Kidney tubule cell (primary cell): ENCODE measurements around the gene C19orf81.

Source experiments
- DNase-seq: peaks from one replicate; pipeline ENCODE4 v3.0.0-alpha.2; 2018; ENCODE audit warnings: low spot score

C19orf81 gene

GRCh38 chr19:50658441-50659317 lies 9.4 kb downstream of the C19orf81 start:
- peak; percentile 58 for DNase-seq

- DNase-seq: no peak
Observed at GRCh38 chr19:50659318-50660087, 10.3 kb downstream of the C19orf81 start.

- DNase-seq: no peak
Observed at GRCh38 chr19:50660088-50660366, 10.8 kb downstream of the C19orf81 start.

DNA sequence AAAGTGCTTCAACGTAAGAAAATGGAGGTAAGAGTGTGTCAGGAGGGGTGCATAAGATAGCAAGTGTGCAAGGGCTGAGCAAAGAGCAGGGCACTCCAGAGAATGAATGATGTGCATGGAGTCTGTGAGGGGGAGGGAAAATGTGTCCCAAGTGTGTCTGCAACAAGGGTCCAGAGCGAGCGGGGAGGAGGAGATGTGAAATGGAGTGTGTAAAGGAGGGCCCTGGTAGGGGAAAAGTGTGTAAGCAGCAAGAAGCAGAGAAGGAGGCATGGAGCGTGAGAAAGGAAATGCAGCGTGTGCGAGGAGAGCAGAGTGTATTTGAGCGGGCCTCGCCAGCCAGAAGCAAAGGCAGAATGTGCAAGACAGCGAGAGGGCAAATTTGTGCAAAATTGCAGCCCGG lies 11.8 kb downstream of the C19orf81 start:
- DNase-seq: no peak

- no peak for DNase-seq
Observed at GRCh38 chr19:50661766-50662650, 12.8 kb downstream of the C19orf81 start.

DNA sequence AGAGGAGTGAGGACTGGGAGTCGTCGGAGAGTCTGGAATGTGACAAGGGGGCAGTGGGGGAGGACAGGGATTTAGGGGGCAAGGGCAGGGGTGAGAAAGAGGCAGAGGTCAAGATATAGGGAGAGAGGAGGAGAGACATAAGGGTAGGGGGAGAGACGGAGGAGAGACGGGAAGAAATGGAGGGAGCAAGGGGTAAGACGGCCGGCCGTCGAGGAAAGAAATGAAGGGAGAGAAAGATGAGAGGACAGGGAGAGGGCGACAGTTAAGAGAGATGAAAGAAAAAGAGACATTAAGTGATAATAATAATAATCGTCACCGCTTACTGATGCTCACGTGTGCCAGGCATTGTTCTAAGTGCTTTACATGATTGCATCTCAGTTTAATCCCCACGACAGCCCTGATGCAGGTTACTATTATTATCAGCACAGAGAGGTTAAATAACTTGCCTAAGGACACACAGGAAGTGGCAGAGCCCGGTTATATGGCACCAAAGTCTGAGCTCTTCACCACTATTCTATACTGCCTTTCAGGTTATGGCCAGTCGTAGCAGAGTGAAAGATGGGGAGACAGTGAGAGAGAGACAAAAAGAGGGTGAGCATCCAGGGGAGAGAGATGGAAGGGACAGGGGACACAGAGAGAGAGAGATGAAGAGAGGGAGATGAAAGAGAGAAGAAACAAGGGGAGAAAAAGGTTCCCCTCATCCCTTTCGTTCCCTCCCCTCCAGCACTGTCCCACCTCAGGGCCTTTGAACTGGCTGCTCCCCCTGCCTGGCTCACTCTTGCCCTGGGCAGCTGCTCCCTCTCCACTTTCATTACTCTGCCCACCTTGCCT lies 13.6 kb downstream of the C19orf81 start:
- no peak for DNase-seq

GRCh38 chr19:50663482-50663790 lies 14.2 kb downstream of the C19orf81 start:
- peak; percentile 45 for DNase-seq

DNA sequence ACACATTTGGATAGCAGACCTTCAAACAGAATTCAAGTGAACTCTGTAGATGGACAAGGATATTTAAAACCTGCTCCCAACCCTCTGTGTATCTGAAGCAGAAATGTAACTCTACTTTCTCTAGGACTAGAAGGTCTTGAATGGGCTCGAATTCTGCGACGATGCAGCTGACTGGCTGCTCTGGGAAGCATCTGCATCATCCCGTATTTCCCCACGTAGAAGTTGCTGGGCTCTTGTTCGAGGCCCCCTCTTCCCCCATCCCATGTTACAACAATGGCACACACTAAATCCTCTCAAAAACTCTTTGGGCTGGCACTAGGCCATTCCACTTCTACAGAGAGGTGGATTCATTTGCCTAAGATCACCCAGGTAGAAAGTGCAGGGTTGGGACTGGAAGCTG lies 15.0 kb downstream of the C19orf81 start:
- DNase-seq: no peak

- DNase-seq: no peak
Observed at GRCh38 chr19:50666346-50667176, 17.3 kb downstream of the C19orf81 start.

DNA sequence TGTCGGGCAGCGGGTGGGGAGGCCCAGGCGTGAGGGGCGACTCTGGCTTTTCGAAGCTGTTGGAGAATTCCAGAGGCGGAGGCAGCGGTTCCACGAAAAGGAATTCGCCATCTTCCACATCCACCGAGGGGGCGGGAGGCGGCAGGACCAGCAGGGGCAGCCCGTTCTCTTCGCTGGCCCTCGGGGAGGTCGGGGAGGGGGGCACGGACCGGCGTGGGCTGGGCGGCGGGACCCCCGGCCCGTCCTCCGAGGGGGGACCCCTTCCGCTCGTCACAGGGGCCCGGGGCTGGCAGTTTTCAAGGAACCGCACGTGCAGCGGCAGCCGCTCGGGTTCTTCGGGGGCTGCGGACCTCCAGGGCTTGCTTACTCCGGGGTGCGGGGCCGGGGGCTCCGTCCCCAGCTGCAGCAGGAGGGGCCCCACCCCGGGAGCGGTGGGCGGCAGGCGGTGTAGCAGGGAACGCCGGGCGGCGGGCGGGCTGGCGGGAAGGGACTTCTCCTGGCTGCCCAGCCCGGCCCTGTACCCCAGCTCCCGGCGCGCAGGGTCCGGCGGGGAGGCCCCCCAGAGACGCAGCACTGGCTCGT lies 18.0 kb downstream of the C19orf81 start:
- no peak for DNase-seq

GRCh38 chr19:50667759-50668231 lies 18.6 kb downstream of the C19orf81 start:
- DNase-seq: no peak

- DNase-seq: no peak
Observed at GRCh38 chr19:50668416-50668815, 19.2 kb downstream of the C19orf81 start.

DNA sequence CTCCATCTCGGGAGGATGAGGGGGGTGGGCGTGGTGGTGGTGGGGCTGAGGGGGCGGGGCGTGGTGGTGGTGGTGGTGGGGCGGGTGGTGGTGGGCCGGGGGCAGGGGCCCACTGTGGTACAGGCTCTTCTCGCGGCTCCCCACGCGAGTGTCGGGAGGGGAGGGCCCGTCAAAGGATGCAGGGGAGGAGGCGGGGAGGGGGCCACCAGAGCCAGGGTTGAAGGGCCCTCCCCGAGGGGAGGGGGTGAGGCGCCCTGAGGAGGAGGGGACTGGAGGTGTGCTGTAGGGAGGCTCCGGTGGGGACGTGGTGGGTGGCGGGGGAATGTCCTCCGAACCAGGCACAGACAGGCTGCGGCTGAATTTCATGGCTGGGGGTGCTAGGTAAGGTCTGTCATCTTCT lies 19.6 kb downstream of the C19orf81 start:
- no peak for DNase-seq

GRCh38 chr19:50669302-50670101 lies 20.3 kb downstream of the C19orf81 start:
- DNase-seq: peak; percentile 33

DNA sequence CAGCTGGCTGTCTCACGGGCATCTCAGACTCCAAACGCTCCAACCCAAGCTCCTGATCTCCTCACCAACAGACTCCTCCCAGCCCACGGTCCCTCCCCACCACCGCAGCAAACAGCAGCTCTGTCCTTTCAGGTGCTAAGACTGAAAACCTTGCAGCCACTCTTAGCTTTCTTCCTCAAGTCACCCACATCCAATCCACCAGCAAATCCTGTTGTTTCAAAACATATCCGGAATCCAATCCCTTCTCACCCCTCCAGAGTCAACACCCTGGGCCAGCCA lies 20.8 kb downstream of the C19orf81 start:
- no peak for DNase-seq

DNA sequence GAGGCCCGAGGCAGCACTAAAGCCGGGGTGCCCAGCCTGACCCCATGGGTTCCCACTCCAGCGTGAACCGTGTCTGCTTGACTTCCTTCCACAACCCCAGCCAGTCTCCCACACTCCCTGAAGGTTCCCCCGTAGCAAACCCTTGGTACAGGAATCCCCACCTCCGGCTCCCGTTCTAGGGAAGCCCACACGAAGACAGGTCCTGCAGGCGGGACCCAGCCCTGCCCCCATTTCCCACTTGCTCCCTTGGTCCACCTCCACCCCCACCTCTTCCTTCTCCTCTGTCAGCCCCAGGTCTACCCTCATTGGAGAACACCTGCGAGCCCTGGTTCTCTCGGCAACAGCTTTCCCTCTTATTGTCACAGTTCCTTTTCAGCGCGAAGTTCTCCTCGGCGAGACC lies 23.9 kb downstream of the C19orf81 start:
- DNase-seq: no peak

- no peak for DNase-seq
Observed at GRCh38 chr19:50676625-50677197, 27.5 kb downstream of the C19orf81 start.

DNA sequence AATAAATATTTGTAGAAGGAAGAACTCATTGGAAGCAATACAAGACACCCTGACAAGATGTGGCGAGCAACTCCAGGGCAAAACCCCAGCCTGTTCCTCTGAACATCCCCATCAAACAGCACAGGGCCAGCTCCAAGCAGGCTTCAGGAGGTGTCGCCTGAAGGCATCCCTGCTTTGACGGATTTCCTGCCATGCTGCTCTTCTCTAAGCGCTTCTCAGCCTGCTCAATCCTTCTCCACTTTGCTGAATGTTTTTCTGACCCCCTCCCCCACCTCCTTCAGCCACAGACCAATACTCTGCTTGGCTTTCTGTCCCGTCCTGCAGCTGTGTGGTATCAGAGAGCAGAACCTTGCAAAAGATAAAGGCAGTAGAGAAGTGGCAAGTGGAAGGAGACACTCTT lies 28.4 kb downstream of the C19orf81 start:
- DNase-seq: no peak

DNA sequence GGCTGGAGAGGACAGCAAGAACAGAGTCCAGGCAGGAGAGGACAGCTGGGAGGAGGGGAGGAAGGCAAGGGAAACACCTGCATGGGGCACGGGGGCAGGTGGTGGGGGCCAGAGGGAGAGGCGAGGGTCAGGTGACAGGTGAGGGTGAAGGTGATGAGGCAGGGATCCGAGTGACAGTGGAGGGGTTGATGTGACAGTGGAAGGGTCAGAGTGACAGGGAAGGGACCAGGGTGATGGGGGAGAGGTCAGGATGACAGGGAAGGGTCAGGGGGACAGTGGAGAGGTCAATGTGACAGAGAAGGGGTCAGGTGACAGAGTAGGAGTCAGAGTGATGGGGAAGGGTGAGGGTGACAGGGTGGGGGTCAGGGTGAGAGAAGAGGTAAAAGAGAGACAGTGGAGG lies 29.1 kb downstream of the C19orf81 start:
- DNase-seq: no peak
